Gastroesophageal sphincter (tissue), 3 donors: ENCODE data around the gene CA11.

Source experiments
- EP300 ChIP-seq: sonication (generic); formaldehyde crosslinking; IDR thresholded peaks from one replicate; pipeline ENCODE4 v1.6.1; 2017; ENCODE audit warnings: antibody characterized with exemption, mild to moderate bottlenecking
- POLR2A ChIP-seq, 2 donors: fragments of 450-650 bp; IDR thresholded peaks; one replicate each; pipeline ENCODE4 v1.6.1; 2017; ENCODE audit warnings: antibody characterized with exemption in 2 of 2, mild to moderate bottlenecking in 2 of 2, moderate library complexity in 1 of 2
- POLR2AphosphoS5 ChIP-seq: sonication (generic); formaldehyde crosslinking; IDR thresholded peaks from one replicate; pipeline ENCODE4 v1.6.1; 2017; ENCODE audit warnings: antibody characterized with exemption
- TF ChIP-seq, protein P1 (sequence below), 4 experiments: fragments of 200-600 bp in 2 of 4; fragments of 450-650 bp in 2 of 4; sonication (generic) in 1 of 4; IDR thresholded peaks; one replicate each; pipeline ENCODE4 v1.5.1; 2017 to 2019; ENCODE audit warnings: antibody characterized with exemption in 4 of 4, mild to moderate bottlenecking in 2 of 4, moderate library complexity in 2 of 4

DNA sequence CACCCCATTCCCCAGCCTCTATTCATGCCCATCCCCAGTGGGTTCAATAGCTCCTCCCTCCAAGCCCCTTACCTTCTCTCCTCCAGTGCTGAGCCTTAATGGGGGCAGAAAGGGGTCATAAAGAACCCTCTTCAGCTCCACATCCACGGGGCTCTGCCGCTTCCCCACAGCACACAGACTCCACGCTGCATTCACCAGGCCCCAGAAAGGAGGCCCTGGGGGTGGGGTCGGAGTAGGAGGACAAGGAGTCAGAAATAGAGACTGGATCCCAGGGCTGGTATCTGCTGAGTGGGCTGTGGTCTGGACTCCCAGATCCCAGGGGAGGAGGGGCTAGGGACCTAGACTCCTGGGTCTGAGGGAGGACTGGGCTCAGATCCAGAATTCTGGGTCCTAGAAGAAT is 1.6 kb downstream of the CA11 start:
- TF ChIP-seq, protein P1, sequence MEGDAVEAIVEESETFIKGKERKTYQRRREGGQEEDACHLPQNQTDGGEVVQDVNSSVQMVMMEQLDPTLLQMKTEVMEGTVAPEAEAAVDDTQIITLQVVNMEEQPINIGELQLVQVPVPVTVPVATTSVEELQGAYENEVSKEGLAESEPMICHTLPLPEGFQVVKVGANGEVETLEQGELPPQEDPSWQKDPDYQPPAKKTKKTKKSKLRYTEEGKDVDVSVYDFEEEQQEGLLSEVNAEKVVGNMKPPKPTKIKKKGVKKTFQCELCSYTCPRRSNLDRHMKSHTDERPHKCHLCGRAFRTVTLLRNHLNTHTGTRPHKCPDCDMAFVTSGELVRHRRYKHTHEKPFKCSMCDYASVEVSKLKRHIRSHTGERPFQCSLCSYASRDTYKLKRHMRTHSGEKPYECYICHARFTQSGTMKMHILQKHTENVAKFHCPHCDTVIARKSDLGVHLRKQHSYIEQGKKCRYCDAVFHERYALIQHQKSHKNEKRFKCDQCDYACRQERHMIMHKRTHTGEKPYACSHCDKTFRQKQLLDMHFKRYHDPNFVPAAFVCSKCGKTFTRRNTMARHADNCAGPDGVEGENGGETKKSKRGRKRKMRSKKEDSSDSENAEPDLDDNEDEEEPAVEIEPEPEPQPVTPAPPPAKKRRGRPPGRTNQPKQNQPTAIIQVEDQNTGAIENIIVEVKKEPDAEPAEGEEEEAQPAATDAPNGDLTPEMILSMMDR (IDR thresholded peaks at IDR 0.05) = no peak
- TF ChIP-seq POLR2A (IDR thresholded peaks at IDR 0.05) (no peak), EP300 (no peak), POLR2AphosphoS5 (no peak)
